ENCODE measurements around the gene COL15A1.

DNA sequence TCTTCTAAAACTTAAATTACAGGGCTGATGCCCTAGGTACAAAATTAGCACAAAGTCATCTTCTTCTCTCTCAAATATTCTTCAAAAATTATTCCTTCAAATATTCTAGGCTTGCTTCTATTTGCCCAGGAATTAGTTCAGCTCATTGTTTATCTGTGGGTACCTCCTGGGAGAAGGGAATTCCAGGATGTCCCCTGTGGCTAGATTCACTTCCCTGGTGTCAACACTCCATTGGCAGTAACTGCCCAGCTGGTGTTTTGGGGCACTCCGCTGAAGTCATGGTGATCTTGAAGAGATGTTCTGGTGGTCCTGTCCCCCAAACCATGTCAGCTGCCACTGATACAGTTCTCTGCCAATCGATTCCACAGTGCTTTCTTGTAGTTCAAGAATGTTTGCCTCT is 135.0 kb downstream of the COL15A1 start:
- TF ChIP-seq EZH2 (IDR thresholded peaks at IDR 0.05; ENCODE audit: low read length) (no peak), CTCF (optimal IDR thresholded peaks at IDR 0.05 in 1 of 3, IDR thresholded peaks at IDR 0.05 in 1 of 3, conservative IDR thresholded peaks at IDR 0.05 in 1 of 3; ENCODE audit: extremely low read depth in 1 of 3, insufficient read depth in 2 of 3, low read length in 3 of 3) (no peak)
